ENCODE measurements around the gene VENTX.

The VENTX gene

GRCh38 chr10:133238466-133238804, 780 bp downstream of the VENTX start:
- no peak for DNase-seq

- DNase-seq: no peak
Observed at GRCh38 chr10:133239990-133240389, 2.3 kb downstream of the VENTX start.

- DNase-seq: no peak
Observed at GRCh38 chr10:133241501-133242205, 4.0 kb downstream of the VENTX start.

GRCh38 chr10:133242611-133243356, 5.1 kb downstream of the VENTX start:
- DNase-seq: no peak

DNA sequence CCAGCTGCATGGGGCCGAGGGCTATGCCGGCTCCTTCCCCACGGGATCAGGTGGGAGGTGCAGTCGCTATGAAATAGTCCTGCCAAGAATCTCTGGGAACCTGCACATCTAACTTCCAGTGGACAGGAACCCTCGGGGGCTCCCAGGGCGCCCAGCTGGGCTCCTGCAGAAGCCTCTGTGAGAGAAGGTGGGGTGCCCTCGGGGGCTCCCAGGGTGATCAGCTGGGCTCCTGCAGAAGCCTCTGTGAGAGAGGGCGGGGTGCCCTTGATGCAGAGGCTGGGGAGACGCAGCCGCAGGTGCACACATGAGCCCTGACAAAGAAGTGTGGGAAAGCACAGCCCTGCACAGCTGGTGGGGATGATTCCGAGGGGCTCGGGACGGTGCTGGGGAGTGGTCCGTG, 5.9 kb downstream of the VENTX start:
- no peak for DNase-seq

DNA sequence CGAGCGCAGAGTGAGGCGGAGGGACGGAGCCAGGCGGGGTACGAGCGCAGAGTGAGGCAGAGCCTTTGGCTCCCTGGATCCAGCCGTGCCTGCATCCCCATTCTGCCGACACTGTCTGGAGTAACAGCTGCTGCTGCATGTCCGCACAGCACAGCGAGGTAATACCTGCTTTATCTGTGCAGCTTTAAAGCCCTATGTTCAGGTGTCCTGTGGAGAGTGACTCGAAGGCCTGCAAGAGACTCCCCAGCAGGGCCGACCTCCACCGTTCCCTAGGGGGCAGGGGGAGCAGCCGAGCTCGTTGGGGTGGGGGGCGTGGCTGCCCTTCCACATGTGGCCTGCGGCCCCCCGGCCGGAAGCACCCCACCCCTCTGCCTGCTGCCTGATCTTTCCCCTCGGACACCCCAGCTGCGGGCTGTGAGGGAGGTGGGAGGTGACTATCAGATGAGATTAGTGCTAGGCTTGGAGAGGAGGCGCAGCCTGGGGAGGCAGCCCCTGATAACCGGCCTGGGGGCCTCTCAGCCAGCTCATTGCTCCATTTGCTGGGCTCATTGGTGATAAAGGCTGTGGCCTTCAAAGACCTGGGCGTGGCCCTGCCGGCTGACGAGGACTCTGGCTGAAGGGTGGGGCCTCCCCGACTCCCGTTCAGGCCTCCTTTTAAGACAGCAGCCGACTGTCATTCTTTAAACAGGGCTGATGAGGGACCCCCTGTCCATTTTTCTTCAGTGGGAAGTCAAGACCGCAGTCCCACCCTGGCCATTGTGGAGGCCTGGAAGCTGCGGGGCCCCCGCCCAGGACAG, 8.0 kb downstream of the VENTX start:
- peak; percentile 98 for DNase-seq

- DNase-seq: no peak
Observed at GRCh38 chr10:133246236-133246626, 8.6 kb downstream of the VENTX start.

- no peak for DNase-seq
Observed at GRCh38 chr10:133247681-133248333, 10.2 kb downstream of the VENTX start.

DNA sequence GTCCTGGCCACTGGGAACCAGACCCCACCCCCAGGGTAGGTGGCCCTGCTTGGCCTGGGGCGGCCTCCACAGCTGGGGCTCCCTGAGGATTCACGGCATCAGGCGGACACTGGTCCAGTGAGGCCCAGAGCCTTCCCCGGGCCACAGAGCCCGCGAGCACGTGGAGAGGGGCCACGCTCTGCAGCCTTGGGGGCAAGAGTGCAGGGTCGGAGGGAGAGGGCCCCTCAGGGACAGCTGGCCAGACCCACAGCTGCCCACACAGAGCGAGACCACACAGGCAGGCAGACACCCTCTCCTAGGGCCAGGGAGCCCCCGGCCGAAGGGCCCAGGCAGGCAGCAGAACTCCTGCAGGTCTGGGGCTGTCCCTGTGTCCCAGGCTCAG, 10.7 kb downstream of the VENTX start:
- no peak for DNase-seq

GRCh38 chr10:133249094-133249780, 11.6 kb downstream of the VENTX start:
- DNase-seq: no peak

DNA sequence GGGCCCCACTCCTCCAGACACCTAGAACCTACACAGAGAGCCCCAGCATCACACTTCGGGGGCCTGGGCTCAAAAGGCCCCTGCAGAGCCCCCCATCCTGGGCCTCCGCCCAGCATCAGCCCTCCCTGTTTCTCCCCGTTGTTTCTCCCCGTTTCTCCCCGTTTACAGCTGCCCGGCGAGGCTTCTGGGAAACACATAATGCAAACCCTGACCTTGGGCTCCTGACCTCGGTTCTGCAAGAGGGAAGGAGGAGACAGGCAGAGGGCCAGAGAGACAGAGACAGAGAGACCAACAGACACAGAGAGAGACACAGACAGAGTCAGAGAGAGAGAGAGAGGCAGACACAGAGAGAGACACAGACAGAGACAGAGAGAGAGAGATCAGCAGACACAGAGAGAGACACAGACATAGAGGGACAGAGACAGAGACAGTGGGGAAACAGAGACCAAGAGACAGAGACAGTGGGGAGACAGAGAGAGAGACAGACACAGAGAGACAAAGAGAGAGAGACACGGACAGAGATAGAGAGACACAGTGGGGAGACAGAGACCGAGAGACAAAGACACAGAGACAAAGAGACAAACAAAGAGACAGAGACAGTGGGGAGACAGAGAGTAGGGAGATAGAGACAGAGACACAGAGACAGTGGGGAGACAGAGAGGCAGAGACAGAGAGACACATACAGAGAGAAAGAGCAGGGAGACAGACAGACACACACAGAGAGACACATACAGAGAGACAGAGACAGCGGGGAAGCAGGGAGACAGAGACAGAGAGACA, 12.5 kb downstream of the VENTX start:
- no peak for DNase-seq

DNA sequence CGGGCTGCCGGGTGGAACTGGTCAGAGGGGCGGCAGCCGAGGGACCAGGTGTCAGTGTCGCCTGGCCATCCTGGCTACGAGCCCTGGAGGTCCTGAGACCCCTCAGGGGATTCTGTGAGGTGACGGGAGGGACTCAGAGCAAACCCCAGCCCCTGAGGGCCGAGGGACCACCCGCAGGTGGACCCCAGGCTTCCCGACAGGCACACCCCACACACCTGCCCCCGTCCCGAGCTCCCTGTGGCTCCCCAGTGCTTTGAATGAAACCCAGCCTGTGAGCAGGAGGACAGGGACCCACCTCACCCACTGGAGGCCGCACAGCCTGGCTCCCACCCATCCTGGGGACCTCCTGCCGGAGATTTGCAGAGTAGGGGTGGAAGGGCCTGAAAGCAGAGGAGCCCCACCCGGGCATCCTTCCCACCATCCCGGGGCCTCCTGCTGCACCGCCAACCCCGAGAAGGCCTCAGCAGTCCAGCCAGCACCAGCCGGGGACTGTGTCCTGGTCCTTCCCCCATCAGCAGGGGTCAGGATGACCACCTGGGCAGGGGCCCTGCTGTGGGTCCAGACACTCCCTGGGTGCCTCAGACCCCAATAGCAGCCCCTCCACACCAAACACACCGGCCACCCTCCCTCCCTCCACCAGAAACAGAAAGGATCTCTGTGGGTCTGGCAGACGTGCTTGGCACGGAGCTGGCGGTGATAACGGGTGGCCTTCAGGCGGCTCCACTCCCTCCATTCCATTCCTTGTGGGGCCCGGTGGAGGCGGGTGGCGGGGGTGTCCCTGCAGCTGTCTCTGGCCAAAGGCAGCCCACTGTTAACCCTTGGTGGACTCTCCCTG, 13.9 kb downstream of the VENTX start:
- peak; percentile 63 for DNase-seq

- DNase-seq: no peak
Observed at GRCh38 chr10:133252223-133252552, 14.5 kb downstream of the VENTX start.

- DNase-seq: no peak
Observed at GRCh38 chr10:133253361-133253955, 15.8 kb downstream of the VENTX start.

DNA sequence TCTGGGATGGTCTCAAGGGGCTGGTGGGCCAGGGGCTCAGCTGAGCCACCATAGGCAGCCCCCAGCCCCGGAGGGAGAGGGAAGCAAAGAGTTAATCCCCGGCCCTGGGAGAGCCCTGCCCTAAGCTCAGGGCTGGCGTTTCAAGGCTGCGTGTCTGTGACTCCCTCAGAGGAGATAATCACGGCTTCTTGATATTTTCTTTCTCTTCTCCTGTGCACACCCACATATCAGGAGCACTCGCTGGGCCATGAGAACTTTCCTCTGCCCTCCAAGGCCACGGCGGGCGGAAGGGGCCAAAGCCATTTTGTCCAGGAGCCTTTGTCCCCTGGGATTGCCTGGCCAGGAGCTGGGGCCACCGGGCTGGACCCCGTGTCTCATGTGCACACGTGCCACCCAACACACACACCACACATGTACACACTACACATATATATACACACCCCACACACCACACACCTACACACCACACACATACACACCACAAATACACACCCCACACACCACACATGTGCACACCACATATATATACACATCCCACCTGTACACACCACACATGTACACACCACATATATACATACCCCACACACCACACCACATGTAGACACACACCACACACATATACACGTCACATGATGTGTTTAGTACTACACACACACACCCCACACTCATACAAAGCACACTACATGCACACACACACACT, 16.9 kb downstream of the VENTX start:
- no peak for DNase-seq

DNA sequence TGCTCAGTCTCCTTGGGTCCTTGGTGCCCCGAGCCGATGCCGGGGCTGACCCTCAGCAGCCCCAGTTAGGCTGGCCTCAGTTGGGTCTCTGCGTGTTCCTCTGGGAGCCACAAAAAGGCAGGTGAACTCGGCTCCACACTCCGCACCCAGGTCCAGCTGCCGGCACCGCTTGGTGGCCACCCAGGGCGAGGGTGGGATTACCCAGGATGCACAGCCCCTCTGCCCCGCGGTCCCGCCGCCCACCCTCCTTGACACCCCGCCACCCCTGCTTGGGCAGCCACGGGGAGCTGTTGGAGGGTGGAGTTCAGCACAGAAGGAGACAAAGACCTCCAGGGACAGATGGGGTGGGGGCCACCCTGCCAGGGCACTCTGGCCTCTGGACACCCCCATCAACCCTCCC, 17.7 kb downstream of the VENTX start:
- DNase-seq: no peak

GRCh38 chr10:133257489-133258065, 19.9 kb downstream of the VENTX start:
- peak; percentile 72 for DNase-seq

DNA sequence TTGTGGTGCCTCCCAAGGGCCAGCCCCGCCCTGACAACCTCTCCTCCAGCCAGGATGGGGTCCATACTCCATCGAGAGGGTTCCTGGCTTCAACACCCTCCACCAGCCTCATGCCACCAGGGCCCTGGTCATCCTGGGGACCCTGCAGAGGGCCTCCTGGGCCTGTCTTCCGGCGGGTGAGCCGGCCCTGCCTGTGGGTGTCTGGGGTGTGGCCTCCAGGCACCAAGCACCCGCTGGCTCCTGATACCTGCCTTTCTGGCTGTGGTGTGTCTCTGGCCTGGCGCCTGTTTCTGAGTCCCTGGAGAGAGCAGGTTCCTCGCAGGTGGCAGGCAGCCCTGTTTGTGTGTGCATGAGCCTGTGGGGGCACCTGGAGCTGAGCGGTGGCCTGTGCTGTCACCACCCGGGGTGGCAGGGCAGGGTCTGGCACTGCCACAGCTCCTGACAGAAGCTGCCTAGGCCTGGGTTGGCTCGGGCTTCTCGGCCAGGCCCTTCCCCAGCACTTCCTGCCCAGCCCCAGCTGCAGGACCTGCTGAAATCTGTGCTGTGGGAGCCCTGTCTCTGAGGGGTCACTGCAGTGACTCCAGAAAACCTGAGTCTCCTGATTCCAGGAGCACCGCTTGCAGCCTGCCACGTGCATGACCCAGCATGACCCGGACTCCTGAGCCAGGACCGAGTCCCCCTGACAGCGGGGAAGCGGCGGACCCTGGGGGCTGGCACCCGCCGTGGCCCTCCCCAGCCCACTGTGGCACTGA, 20.6 kb downstream of the VENTX start:
- no peak for DNase-seq
